EH (cell line): ENCODE data around the gene PSMA8.
"Not testable (repeated sequence)": the region's sequence is repeated elsewhere in the genome, so short reads cannot be mapped to it uniquely, and the experiment has no call there.

Experiments used
- DNase-seq: peaks from one replicate; pipeline ENCODE4 v3.0.0-alpha.2; 2015; ENCODE audit warnings: low read depth

The PSMA8 gene

DNA sequence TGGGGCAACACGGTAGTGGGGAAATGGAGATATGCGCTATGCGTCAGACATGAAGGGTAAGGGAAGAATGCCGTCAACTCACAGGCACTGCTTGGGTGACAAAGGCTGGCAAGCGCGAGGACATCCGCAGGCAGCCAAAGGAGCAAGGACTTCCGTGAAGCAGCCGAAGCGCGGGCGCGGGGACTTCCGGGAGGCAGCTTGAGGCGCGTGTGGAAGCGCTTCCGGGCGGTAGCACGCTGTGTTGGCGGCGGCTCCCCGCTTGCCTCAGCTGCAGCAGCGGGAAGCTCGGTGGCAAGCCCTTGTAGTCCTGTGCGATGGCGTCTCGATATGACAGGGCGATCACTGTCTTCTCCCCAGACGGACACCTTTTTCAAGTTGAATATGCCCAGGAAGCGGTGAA, at the start of gene PSMA8:
TSS of gene PSMA8 (plus strand) at position 218 of the 400 bp plus-strand sequence. CDS start at position 315, 97 bp downstream.
- no peak for DNase-seq

DNA sequence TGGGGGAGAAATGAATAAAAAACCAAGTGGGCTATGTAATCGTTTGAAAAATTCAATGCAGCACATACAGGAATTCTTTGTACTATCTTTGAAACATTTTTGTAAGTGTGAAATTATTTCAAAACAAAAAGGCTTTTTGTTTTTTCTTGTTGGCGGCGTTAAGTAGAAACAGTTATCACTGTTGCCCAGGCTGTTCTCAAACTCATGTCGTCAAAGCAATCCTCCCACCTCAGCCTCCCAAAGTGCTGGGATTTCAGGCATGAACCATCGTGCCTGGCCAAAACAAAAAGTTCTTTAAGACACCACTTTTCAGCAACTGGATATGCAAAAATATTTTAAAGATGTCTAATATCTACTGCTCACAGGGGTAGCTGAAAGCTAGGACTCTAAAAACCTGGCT, 48.6 kb upstream of the PSMA8 start:
- DNase-seq, result no peak

GRCh38 chr18:26086959-26087358, 46.7 kb upstream of the PSMA8 start:
- DNase-seq, result no peak

- DNase-seq, result peak; percentile 38
These were observed 45.2 kb upstream of the PSMA8 start for GRCh38 chr18:26088487-26088886.

DNA sequence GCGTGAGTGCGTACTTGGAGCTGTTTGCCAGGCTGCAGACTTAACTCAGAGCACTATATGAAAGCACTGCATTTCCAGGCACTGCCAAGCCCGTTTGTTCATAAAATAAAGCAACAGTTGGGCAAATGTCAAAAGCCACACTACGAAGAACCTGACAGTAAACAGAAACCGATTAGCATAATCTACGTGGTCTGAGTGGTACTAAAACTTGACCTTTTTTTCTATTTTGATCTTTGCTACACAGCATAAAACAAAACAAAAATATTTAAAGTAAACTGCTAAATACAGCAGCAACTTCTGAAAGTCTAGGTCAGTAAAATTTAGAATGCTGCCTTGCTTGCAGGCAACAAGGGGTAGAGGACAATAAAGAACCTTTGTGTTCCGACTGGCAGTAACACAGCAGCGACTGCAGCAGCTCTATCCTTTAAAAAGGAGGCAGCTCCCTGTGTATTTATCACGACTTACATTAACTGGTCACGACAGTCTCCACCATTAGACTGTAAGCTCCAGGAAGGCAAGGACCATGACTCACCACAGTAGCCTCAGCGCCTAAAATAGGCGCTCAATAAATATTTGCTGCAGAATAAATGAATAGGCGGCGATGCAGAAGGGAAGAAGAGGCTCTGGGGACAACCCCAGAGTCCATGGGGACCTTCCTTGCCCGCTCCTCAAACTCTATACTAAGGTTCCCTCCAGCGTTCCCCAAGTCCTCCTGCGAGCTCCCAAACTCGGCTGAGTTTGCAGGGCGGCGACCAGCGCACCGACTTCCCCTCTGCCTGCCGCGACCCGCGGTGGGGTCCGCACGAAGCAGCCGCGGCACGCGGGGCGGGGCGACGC, 44.2 kb upstream of the PSMA8 start:
- peak; percentile 40 for DNase-seq

DNA sequence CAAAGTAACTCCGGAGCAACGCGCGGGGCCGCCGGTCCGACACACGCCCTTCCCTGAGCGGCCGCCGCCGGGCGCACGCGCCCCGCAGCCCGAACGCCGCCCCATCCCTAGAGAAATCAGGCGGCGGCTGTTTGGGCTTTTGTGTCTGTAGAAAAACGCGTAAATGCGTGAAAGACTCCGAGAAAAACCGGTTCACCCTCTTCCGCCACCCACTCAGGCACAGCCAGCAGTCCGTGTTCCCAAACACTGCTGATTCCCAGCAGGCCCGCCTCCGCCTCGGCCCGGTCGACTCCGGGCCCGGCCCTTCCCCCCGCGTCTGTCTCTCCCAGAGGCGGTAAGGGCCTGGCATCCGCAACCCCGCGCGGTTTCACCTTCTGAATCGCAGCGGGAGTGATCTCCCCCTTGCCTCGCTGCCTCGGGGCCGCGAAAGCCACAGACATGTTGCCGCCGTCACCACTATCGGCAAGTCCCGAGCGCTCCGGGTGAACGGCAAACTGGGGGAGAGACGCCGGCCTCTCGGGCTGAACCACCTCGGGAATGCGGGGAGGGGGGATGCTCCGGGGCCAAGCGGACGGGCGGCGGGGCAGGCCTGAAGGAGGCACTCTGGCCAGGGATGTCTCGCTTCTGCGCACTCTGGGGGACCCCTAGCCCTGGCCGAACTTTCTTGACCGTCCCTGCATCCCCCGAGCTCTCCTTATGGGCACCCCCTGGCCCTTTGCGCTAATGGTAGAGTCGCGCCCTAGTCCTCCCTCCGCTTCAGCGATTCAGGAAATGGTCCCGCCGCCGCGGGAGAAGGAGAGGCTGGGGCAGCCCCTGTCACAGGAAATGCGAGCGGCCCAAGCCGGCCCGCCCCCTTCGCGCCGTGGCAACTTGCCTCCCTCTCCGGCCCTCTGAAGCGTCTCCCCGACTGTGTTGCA, 43.3 kb upstream of the PSMA8 start, which contains the start of gene SS18:
TSS of gene SS18 (minus strand) at position 484 of the 917 bp plus-strand sequence. CDS start at position 440, 44 bp downstream.
- peak; percentile 95 for DNase-seq

- DNase-seq, result no peak
These were observed 42.5 kb upstream of the PSMA8 start for GRCh38 chr18:26091047-26091630.

GRCh38 chr18:26096852-26097251, 36.8 kb upstream of the PSMA8 start:
- DNase-seq, result no peak

DNA sequence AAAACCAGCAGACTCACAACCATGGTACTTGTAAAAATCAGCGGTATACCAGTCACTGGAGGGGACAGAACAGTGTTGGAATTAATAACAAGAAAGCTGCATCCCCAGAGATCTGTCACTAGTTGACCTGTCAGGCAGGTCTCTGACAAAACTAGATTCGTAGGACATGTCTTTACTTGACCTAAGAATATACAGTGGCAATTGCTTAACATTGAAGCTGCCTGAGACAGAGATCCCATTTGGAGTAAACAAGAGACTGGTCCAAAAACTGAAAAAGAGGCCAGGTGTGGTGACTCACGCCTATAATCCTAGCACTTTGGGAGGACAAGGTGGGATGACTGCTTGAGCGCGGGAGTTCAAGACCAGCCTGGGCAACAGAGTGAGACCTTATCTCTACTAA, 36.1 kb upstream of the PSMA8 start:
- no peak for DNase-seq

DNA sequence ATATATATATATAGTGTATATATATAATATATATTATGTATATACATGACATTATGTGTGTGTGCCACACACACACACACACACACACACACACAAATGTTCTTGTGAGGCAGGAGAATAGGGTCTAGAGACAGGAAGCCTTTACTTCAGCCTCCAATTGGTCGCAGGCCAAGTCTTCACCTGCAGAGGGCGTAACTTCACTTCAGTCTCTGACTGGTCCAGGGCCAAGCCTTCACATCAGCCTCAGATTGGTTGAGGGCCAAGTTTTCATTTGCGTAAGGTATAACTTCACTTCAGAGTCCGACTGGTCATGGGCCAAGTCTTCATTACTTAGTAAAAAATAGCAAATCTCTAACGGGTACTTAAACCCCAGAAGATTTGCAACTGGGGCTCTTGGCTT, 30.1 kb upstream of the PSMA8 start:
- DNase-seq, result no peak

DNA sequence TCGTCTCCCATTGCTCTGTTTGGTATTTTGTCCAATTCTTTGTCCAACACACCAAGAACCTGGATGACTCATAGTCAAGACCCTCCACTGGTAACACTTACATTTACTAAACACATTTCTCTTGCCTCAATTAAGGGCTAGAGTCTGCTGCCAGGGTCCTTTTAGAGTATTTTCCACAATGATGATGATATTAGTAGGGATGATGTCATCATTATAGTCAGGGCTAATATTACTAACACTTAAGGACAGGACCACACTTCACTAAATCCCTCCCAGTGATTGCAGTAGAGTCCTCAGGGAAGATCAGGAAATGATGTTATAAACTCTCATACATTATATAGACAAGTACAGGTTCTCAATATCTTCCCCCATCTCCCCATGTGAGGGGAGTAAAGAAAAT, 29.6 kb upstream of the PSMA8 start:
- no peak for DNase-seq

GRCh38 chr18:26119246-26119645, 14.4 kb upstream of the PSMA8 start:
- DNase-seq, result peak; percentile 50

- peak; percentile 16 for DNase-seq
These were observed 12.2 kb upstream of the PSMA8 start for GRCh38 chr18:26121476-26121875.

GRCh38 chr18:26121994-26122393, 11.7 kb upstream of the PSMA8 start:
- DNase-seq, result not testable (repeated sequence)

- DNase-seq, result no peak
These were observed 5.9 kb upstream of the PSMA8 start for GRCh38 chr18:26127786-26128185.

DNA sequence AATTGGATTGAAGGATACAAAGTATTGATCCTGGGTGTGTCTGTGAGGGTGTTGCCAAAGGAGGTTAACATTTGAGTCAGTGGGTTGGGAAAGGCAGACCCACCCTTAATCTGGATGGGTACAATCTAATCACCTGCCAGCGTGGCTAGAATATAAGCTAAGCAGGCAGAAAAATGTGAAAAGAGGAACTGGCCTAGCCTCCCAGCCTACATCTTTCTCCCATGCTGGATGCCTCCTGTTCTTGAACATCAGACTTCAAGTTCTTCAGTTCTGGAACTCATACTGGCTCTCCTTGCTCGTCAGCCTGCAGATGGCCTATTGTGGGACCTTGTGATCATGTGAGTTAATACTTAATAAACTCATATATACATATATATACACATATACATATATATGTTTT, 5.5 kb upstream of the PSMA8 start:
- DNase-seq, result not testable (repeated sequence)

DNA sequence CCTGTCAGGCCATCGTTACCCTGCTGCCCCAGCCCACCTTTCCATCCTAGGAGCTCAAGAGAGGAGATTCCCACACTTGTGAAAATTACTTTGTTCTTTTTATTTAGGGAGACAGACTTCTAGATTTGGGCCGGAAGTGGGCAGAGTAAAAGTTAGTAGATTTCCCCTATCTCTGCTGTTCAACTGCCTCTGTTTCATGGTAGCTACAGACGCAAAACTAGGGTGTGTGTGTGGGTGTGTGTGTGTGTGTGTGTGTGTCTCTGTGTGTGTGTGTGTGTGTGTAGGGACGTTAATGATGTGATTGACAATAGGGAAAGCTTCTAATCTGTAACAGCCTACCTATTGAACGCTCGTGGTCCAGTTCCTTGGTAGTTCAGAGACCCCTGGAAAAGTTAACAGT, 438 bp downstream of the PSMA8 start:
- no peak for DNase-seq

DNA sequence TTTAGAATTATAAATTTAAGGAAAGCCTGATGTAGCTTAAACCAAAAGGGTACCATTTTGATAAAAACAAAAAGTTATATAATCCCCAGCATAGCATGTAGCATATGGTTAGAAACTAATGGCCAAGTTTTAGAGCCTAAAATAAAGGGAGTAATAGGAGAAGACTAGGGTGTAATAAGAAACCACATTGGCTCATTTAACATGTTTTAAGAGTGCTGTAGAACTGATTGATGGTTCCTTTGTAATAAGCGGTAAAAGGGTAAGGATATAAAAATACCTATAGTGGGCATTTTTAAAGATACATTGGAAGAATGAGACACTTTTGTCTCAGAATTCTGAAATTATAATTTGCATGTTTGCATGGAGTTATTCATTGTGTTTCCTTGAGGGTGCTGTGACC, 1.9 kb downstream of the PSMA8 start:
- no peak for DNase-seq

GRCh38 chr18:26157326-26157725, 23.7 kb downstream of the PSMA8 start:
- no peak for DNase-seq

- DNase-seq, result no peak
These were observed 25.7 kb downstream of the PSMA8 start for GRCh38 chr18:26159353-26159752.

DNA sequence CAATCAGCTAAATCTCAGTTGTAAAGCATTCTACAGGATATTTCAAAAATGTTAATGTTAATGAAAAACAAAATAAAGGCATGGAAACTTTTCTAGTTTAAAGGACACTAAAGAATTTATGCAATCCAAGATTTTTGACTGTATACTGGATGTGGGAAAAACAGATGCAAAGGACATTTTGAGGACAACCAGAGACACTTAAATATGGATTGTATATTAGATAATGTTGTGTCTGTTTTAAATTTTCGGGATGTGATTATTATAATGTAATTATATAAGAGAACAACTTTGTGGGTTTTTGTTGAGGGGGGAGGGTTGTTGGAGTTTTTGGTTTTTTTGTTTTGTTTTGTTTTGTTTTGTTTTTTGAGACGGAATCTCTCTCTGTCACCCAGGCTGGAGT, 30.9 kb downstream of the PSMA8 start:
- no peak for DNase-seq

GRCh38 chr18:26167592-26167991, 33.9 kb downstream of the PSMA8 start:
- not testable (repeated sequence) for DNase-seq
